HG03342 (cell line): ENCODE data around the gene ASB17.
"Not testable (repeated sequence)": the region's sequence is repeated elsewhere in the genome, so short reads cannot be mapped to it uniquely, and the experiment has no call there.

Source experiments
- ATAC-seq: cut with Tn5 transposase; IDR thresholded peaks from one replicate; pipeline ENCODE4 v1.9.1; 2021; ENCODE audit warnings: mild to moderate bottlenecking, moderate library complexity; ENCODE audit not compliant: unreplicated experiment

The ASB17 gene, protein sequence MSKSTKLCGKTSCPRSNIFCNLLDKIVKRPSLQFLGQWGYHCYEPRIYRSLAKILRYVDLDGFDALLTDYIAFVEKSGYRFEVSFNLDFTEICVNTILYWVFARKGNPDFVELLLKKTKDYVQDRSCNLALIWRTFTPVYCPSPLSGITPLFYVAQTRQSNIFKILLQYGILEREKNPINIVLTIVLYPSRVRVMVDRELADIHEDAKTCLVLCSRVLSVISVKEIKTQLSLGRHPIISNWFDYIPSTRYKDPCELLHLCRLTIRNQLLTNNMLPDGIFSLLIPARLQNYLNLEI

GRCh38 chr1:75932304-75932703 is at the start of gene ASB17:
Gene ASB17 (minus strand): TSS chr1:75932404. CDS start chr1:75932291, 113 bp downstream.
- no peak for ATAC-seq

GRCh38 chr1:75980972-75981897 is 49.0 kb upstream of the ASB17 start:
- ATAC-seq, result peak; percentile 57

DNA sequence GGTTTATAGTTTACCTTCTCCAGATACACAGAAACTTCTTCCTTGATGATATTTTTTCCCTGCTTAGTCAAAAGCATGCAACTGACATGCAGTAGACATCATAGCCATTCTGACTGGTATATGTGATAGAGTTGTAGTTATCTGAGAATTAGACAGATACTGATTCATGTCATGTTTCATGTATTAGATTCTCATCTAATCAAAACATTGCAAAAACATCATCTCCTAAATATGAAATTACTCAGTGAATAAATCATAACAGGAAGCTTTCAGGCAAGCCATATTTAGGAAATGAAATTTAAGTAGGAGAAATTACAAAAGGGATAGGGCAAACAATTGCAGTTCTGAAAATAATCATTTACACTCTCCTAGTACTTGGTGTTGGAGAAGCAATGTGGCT is 38.4 kb upstream of the ASB17 start:
- no peak for ATAC-seq

GRCh38 chr1:75969550-75969949 is 37.3 kb upstream of the ASB17 start:
- ATAC-seq, result no peak

DNA sequence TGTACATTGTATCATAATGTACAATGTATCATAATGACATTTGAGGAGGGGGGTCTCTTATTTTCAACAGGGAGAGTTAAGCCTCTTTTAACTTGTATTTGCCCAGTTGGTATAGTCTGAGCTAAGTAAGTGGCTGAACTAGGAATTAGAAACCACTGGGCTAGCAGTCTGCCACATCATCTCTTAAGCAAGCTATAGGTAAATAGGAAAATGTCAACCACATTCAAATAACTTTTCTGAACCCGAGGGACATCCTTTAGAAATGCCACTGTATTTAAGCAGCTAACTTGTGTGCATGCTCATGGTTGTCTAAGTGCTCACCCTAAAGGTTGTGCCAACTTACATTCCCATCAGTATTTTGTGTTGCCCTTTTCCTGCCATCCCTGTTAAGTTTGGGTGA is 35.5 kb upstream of the ASB17 start:
- ATAC-seq, result no peak

DNA sequence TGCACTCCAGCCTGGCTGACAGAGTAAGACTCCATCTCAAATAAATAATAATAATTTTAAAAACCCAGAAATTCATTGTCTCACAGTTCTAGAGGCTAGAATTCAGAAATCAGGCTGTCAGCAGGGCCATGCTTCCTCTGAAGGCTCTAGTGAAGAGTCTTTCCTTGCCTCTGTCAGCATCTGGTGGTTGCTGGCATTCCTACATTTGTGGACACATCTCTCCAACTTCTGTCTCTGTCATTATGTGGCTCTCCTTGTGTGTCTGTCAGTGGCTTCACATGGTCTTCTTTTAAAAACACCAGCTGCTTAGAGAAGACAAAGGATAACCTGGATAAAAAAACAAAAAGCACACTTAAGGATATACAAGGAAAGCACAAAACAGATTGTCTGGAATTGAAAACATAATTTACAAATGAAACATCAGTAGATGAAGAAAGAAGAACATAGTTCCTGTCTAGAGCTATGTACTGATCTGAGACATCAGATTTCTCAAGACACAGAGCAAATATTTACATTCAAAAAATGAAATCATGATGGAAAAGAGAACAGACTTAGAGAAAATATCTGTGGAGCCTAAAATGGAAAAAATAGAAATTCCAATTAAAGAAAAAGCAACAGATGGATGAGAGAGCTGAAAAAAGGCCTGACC is 32.7 kb upstream of the ASB17 start:
- ATAC-seq, result no peak

DNA sequence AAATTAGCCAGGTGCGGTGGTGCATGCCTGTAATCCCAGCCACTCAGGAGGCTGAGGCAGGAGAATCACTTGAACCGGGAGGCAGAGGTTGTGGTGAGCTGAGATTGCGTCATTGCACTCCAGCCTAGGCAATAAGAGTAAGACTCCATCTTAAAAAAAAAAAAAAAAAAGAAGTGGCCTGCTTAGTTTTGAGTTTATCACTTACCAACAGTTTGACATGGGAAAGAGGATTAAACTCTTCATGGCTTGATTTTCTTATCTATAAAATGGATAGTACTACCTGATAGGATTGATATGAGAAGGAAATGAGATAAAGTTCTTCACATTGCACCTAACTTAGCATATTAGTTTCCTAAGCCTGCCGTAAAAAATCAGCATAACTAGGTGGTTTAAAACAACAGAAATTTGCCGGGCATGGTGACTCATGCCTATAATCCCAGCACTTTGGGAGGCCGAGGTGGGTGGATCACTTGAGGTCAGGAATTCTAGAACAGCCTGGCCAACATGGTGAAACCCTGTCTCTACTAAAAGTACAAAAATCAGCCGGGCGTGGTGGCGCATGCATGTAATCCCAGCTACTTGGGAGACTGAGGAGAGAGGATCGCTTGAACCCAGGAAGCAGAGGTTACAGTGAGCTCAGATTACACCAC is 32.0 kb upstream of the ASB17 start:
- ATAC-seq, result not testable (repeated sequence)

DNA sequence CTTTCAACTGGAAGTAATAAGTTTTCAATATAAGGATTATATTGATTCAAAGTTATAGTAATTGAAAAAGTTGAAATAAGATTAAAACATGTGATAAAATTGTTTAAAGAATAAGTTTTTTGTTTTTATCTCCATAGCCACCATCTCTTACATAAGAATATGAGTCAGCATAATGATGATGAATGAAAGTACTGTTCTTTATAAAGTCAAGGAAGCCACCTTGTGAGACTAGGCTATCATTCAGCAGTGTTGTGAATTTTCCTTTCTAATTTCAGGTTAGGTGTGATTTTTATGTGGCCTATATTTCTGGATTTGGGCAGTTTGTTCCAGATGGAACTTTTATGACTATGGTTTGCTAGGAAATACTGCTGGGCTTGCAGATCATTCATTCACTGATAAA is 22.4 kb upstream of the ASB17 start:
- no peak for ATAC-seq

DNA sequence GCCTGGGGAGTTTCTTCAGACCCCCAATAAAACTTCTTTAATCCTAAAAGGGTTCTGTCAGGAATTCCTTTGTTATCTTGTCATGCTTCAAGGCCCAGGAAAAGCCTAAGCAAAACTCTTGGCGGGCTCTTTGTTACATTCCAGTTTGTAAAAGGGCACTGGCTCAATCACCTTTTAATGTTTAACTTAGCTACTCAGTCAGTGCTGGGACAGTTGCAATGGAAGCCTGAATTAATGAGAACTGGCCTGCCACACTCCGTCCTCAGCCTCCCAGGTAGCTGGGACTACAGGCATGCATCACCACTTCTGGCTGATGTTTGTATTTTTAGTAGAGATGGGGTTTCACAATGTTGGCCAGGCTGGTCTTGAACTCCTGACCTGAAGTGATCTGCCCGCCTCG is 21.3 kb upstream of the ASB17 start:
- ATAC-seq, result no peak

DNA sequence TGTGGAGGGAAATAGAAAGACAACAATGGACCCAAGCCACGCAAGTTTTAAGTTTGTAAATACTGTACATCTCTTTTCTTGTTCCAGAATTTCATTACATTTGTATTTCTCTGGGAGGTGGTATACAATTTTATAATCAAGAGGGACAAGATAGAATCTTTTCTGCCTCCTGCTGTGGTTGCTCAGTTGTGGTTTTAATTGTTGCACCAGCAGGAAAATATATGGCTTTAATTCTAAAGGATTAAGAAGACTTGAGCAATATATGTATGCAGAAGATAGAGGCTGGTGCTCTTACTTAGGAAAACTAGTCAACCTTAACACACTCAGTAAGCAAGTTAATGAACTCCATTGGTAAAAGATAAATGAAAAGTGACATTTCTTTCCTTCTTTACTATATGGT is 19.8 kb upstream of the ASB17 start:
- ATAC-seq, result no peak

DNA sequence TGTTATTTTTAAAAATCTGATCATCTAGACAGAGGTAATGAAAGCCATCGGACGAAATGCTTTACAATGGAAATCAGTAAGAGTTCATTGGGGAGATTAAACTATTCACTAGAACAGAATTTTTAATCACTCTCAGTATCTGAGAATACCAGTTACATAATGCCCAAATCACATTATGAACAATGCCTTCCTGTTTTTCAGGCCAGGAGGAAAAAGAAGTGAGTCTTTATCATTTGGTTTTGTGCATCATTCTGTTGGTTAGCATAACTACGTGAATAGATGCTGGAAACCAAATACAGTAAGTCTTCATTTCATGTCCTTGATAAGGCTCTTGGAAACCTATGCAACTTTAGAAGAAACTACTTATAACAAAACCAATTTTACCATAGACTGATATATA is 18.0 kb upstream of the ASB17 start:
- no peak for ATAC-seq

- ATAC-seq, result not testable (repeated sequence)
Measured at GRCh38 chr1:75943037-75943436, 10.8 kb upstream of the ASB17 start.

- no peak for ATAC-seq
Measured at GRCh38 chr1:75937034-75937433, 4.8 kb upstream of the ASB17 start.

DNA sequence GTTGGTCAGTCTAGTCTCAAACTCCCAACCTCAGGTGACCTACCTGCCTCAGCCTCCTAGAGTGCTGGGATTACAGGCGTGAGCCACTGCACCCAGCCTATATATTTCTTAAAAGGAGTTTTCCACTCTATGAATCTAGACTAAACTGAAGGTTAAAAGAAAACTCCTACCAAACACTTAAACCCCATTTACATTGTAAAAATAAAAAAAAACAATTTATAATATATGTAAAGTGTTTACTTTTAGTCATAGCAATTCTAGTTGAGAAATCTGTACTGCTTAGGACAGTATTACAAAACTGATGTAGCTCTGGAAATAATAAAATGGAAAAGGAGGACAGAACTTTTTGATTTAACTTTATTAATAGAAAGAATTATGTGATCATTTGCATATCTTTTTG is 9.5 kb downstream of the ASB17 start:
- ATAC-seq, result no peak

DNA sequence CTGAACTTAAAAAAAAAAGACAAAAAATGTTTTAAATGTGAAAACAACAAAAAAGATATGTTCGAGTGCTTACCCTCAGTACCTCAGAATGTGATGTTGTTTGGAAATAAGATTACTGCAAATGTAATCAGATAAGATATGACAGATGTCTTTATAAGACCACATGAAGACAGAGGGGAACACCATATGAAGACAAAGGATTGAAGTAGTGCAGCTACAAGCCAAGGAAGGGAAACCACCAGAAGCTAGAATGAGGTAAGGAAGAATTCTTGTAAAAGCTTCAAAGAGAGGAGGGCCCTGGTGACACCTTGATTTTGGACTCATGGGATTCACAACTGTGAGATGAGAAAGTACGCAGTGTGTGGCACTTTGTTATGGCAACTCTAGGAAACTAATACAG is 15.4 kb downstream of the ASB17 start:
- ATAC-seq, result no peak

GRCh38 chr1:75908717-75909152 is 23.5 kb downstream of the ASB17 start:
- peak; percentile 81 for ATAC-seq

DNA sequence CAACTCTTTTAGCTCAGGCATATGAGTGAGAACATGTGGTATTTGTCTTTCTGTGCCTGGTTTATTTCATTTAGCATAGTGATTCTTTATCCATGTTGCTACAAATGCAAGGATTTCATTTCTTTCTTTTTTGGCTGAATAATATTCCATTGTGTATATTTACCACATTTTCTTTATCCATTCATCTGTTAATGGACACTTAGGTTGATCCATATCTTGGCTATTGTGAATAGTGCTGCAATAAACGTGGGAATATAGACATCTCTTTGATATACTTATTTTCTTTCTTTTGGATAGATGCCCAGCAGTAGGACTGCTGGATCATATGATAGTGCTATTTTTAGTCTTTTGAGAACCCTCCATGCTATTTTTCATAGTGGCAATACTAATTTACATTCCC is 30.8 kb downstream of the ASB17 start:
- no peak for ATAC-seq

DNA sequence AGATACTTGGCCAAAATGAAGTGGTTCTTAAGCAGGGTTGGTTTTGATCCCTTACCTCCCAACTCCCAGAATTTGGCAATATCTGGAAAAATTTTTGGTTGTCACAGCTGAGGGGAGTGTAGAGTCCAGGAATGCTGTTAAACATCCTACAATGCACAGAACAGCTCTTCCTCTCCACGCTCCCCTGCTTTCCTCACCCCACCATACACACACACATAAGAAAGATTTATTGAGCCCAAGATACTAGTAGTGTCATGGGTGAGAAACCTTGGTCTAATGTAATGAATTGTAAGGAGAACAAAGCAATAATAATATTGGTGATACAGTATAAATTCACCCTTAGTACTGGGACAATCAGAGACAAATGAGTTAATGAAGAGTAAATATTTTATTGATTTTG is 47.8 kb downstream of the ASB17 start:
- ATAC-seq, result no peak

GRCh38 chr1:75879985-75880384 is 52.2 kb downstream of the ASB17 start:
- ATAC-seq, result no peak

DNA sequence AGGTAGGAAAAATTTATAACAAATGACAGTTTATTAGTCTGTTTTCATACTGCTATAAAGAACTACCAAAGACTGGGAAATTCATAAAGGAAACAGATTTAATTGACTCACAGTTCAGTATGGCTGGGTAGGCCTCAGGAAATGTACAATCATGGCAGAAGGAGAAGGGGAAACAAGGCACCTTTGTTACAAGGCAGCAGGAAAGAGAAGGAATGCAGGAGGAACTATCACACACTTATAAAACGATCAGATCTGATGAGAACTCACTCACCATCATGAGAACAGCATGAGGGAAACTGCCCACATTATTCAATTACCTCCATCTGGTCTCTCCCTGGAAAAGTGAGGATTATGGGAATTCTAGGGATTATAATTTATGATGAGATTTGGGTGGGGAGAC is 61.3 kb downstream of the ASB17 start:
- no peak for ATAC-seq
